Memory B cell (primary cell): ENCODE results near the gene TNRC6C.
A peak's percentile ranks its signal among the peaks of the same experiment; 100 is the strongest.

Source experiments
- ATAC-seq: fragments of 150-1000 bp; cut with Tn5 transposase; 2 replicates; pipeline ENCODE4 v1.10.0; 2021; ENCODE audit warnings: low read depth, mild to moderate bottlenecking, moderate library complexity
- DNase-seq, 2 donors: peaks; one replicate each; pipeline ENCODE4 v3.0.0; 2022; ENCODE audit warnings: low spot score in 2 of 2
- H3K27ac Mint-ChIP-seq: one replicate; pipeline ENCODE4 v1.8.0; 2022; ENCODE audit warnings: mild to moderate bottlenecking, moderate library complexity, mixed read lengths
- H3K27me3 Mint-ChIP-seq: one replicate; pipeline ENCODE4 v1.8.0; 2022; ENCODE audit warnings: mixed read lengths
- H3K36me3 Mint-ChIP-seq: one replicate; pipeline ENCODE4 v1.8.0; 2022; ENCODE audit warnings: mild to moderate bottlenecking, mixed read lengths
- H3K4me1 Mint-ChIP-seq: one replicate; pipeline ENCODE4 v1.8.0; 2022; ENCODE audit warnings: mixed read lengths
- H3K4me3 Mint-ChIP-seq: one replicate; pipeline ENCODE4 v1.8.0; 2022; ENCODE audit warnings: mild to moderate bottlenecking, moderate library complexity, mixed read lengths
- H3K9me3 Mint-ChIP-seq: one replicate; pipeline ENCODE4 v1.8.0; 2022; ENCODE audit warnings: mixed read lengths

TNRC6C gene

GRCh38 chr17:78146881-78147280, 188.4 kb downstream of the TNRC6C start:
- Mint-ChIP-seq H3K4me3 (peak overlapping the region; percentile 46), H3K9me3 (peaks cover 4% of the 10 kb centered on the region), H3K27ac (peak overlapping the region; percentile 99), H3K36me3 (no peaks in the 10 kb centered on the region), H3K4me1 (peaks cover 46% of the 10 kb centered on the region), H3K27me3 (no peaks in the 10 kb centered on the region)
- no peak for DNase-seq
- ATAC-seq, result no peak

- Mint-ChIP-seq H3K4me1 (peaks cover 44% of the 10 kb centered on the region), H3K4me3 (peak overlapping the region; percentile 51), H3K27ac (peak overlapping the region; percentile 99), H3K9me3 (peaks cover 4% of the 10 kb centered on the region), H3K36me3 (no peaks in the 10 kb centered on the region), H3K27me3 (no peaks in the 10 kb centered on the region)
- DNase-seq (peak; percentile 68 to 81), ATAC-seq (peak; percentile 89)
Observed at GRCh38 chr17:78147315-78147998, 189.0 kb downstream of the TNRC6C start.

GRCh38 chr17:78148286-78149016, 189.9 kb downstream of the TNRC6C start:
- ATAC-seq (no peak), DNase-seq (no peak)
- peak overlapping the region; percentile 57 for H3K4me3 Mint-ChIP-seq

GRCh38 chr17:78151514-78152008, 193.1 kb downstream of the TNRC6C start:
- ATAC-seq, result no peak
- Mint-ChIP-seq H3K9me3 (peaks cover 4% of the 10 kb centered on the region), H3K4me3 (no peak overlapping the region), H3K4me1 (peaks cover 36% of the 10 kb centered on the region), H3K27ac (no peak overlapping the region), H3K36me3 (no peaks in the 10 kb centered on the region), H3K27me3 (no peaks in the 10 kb centered on the region)
- DNase-seq, result no peak

More at GRCh38 chr17:78148286-78149016, 189.9 kb downstream of the TNRC6C start:
- Mint-ChIP-seq H3K27me3 (no peaks in the 10 kb centered on the region), H3K36me3 (no peaks in the 10 kb centered on the region), H3K9me3 (peaks cover 4% of the 10 kb centered on the region), H3K4me1 (peaks cover 42% of the 10 kb centered on the region), H3K27ac (peak overlapping the region; percentile 99)

- Mint-ChIP-seq H3K27ac (peak overlapping the region; percentile 94), H3K27me3 (no peaks in the 10 kb centered on the region), H3K36me3 (no peaks in the 10 kb centered on the region), H3K4me3 (no peak overlapping the region), H3K4me1 (peaks cover 27% of the 10 kb centered on the region), H3K9me3 (peaks cover 4% of the 10 kb centered on the region)
- DNase-seq (peak; percentile 60 to 79), ATAC-seq (peak; percentile 88)
Observed at GRCh38 chr17:78154903-78155811, 196.7 kb downstream of the TNRC6C start.
